Measurements from ENCODE around the gene MEAK7. TPM values are rescaled to one million over a fixed set of nuclear protein-coding genes. Genes with fewer than 3 reads are reported as not detected.

Gene MEAK7
- total and polyA plus RNA-seq, 2 of the 8 experiments (the other 6 are each of a cell fraction or from before 2014, with no cell fraction given), result 9.6 to 19.6 TPM

GRCh38 chr16:84514874-84515835 is 10.7 kb upstream of the MEAK7 start:
- Histone ChIP-seq H3K4me3 (ENCODE audit: extremely low read depth in 1 of 4, insufficient read depth in 2 of 4, low read depth in 3 of 4, low read length in 4 of 4) (no peak overlapping the region), H2BK5ac (ENCODE audit: low read depth, low read length) (peak overlapping the region; percentile 60), H3K23ac (ENCODE audit: insufficient read length) (no peak overlapping the region), H2BK20ac (ENCODE audit: low read length) (no peak overlapping the region), H2BK120ac (replicated peaks; ENCODE audit: low read depth, low read length) (no peak overlapping the region), H2AK5ac (ENCODE audit: low read depth, low read length) (no peak overlapping the region), H3K4me1 (replicated peaks in 1 of 4; ENCODE audit: control insufficient read depth in 3 of 4, insufficient read depth in 4 of 4, low read length in 3 of 4) (peaks cover 3 to 9% (median 7%) of the 10 kb centered on the region in 4 experiments; a peak in 6 of 7 replicates), H4K91ac (replicated peaks; ENCODE audit: insufficient read length, low read length) (no peak overlapping the region), H4K8ac (ENCODE audit: extremely low read depth, insufficient read depth, low read length) (no peak overlapping the region; the same call in 1 of the 2 replicates), H2AFZ (ENCODE audit: low read length) (0 out of 2 replicates have a peak overlapping the region, but pooled peaks have one; percentile 22), H3K4me2 (ENCODE audit: insufficient read depth in 1 of 2, low read depth in 2 of 2, low read length in 2 of 2) (no peak overlapping the region), H3K18ac (ENCODE audit: extremely low read depth, low read length) (peak overlapping the region; percentile 51), H2BK12ac (ENCODE audit: low read depth, low read length) (peak overlapping the region; percentile 64; the same call in 1 of the 2 replicates), H3K27me3 (replicated peaks in 1 of 4; ENCODE audit: control insufficient read depth in 3 of 4, extremely low read depth in 1 of 4, insufficient read depth in 3 of 4, low read length in 3 of 4) (no peaks in the 10 kb centered on the region; a peak in 1 of 7 replicates), H2BK15ac (ENCODE audit: low read length) (no peak overlapping the region; the same call in 1 of the 2 replicates), H3K9me3 (ENCODE audit: insufficient read depth in 2 of 2, low read depth in 1 of 2, low read length in 1 of 2) (no peaks in the 10 kb centered on the region), H3K23me2 (ENCODE audit: low read depth, low read length) (no peaks in the 10 kb centered on the region), H4K20me1 (replicated peaks in 1 of 2; ENCODE audit: control insufficient read depth in 1 of 2, insufficient read depth in 2 of 2, low read length in 2 of 2) (no peaks in the 10 kb centered on the region), H3K27ac (ENCODE audit: low read depth, low read length) (no peak overlapping the region), H3K14ac (ENCODE audit: insufficient read length) (no peak overlapping the region), H3K79me1 (ENCODE audit: low read depth, low read length) (no peaks in the 10 kb centered on the region), H3K36me3 (ENCODE audit: control insufficient read depth in 2 of 4, insufficient read depth in 4 of 4, low read length in 3 of 4) (no peaks in the 10 kb centered on the region), H3K4ac (replicated peaks; ENCODE audit: insufficient read length, low read depth, low read length) (no peak overlapping the region), H4K5ac (ENCODE audit: insufficient read length, low read depth, low read length) (no peak overlapping the region), H3K9ac (replicated peaks in 1 of 4; ENCODE audit: extremely low read depth in 1 of 4, low read depth in 3 of 4, low read length in 3 of 4) (no peak overlapping the region), H3K79me2 (ENCODE audit: control insufficient read depth in 1 of 2, insufficient read depth in 2 of 2, low read length in 2 of 2) (no peaks in the 10 kb centered on the region), H3K56ac (replicated peaks; ENCODE audit: insufficient read length, low read depth, low read length) (no peak overlapping the region)
- DNase-seq (ENCODE audit: low read depth in 1 of 2, low spot score in 2 of 2) (no peak), FAIRE-seq (no peak)
- CTCF ChIA-PET (ENCODE audit: partially characterized antibody), result interaction anchor here (0.8 to 6.6 kb wide), 5 partner anchors 9 to 401 kb away, joined by 3 to 49 read pairs (median 11); no protein-coding TSS in a partner anchor
- 85% methylated on average over 25 of the region's 26 CpGs; no CpG with 5 or more reads in 1 of the 2 experiments for WGBS, 2 experiments (ENCODE audit: extremely low coverage in 1 of 2, insufficient coverage in 1 of 2, insufficient read length in 1 of 2, insufficient replicate concordance in 2 of 2, low coverage in 1 of 2, low lambda C conversion rate in 2 of 2, missing lambda C conversion rate in 1 of 2)
- TF ChIP-seq BCL11A (IDR thresholded peaks at IDR 0.05; ENCODE audit: low read depth in 2 of 2, low read length in 2 of 2) (no peak), GABPA (IDR thresholded peaks at IDR 0.05; ENCODE audit: borderline replicate concordance, insufficient read depth, low read length) (0 out of 2 replicates have a peak, but pooled peaks have one; percentile 21), EZH2 (IDR thresholded peaks at IDR 0.05; ENCODE audit: low read depth, low read length, severe bottlenecking) (no peak), KDM1A (IDR thresholded peaks at IDR 0.05; ENCODE audit: borderline replicate concordance, low read length) (peak; percentile 64; the same call in 1 of the 2 replicates), SRF (IDR thresholded peaks at IDR 0.05; ENCODE audit: low read depth, low read length) (peak; percentile 95)
- POLR2A ChIA-PET (ENCODE audit: partially characterized antibody), result interaction anchor here (1.0 to 1.5 kb wide), 3 partner anchors 17 to 51 kb away, joined by 3 to 4 read pairs (median 3); no protein-coding TSS in a partner anchor
